ENCODE measurements around the gene TAC4.
"Not testable (repeated sequence)": the region's sequence is repeated elsewhere in the genome, so short reads cannot be mapped to it uniquely, and the experiment has no call there.

Gene TAC4

GRCh38 chr17:49830605-49831004 lies 17.3 kb downstream of the TAC4 start:
- TF ChIP-seq CTCF (conservative IDR thresholded peaks at IDR 0.05) = no peak
- H3K27ac ChIP-seq = no peak overlapping the region

- TF ChIP-seq CTCF (conservative IDR thresholded peaks at IDR 0.05) = no peak
Observed at GRCh38 chr17:49829026-49829425, 18.8 kb downstream of the TAC4 start.

DNA sequence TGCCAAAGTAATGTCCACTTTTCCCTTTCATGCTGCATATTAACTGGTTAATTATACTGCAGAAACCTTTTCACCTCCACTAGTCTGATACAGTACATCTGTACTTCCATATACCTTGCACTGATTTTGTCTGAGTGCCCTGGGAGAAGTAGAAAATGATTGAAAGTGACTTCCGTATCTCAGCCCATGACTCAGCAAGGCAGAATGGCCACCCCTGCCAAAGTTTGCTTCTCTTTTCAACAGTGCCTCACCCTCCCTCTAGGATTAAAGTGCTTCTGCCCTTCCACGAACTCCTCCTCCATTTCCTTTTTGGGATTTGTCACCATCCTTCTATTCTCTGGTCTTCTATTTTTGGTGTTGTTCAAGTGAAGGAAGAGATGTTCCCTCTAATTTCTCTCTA lies 19.5 kb downstream of the TAC4 start:
- not testable (repeated sequence) for H3K27ac ChIP-seq

More at GRCh38 chr17:49829026-49829425, 18.8 kb downstream of the TAC4 start:
- H3K27ac ChIP-seq = no peak overlapping the region

GRCh38 chr17:49825645-49826044 lies 22.2 kb downstream of the TAC4 start:
- H3K27ac ChIP-seq = no peak overlapping the region
- TF ChIP-seq CTCF (conservative IDR thresholded peaks at IDR 0.05) = no peak

DNA sequence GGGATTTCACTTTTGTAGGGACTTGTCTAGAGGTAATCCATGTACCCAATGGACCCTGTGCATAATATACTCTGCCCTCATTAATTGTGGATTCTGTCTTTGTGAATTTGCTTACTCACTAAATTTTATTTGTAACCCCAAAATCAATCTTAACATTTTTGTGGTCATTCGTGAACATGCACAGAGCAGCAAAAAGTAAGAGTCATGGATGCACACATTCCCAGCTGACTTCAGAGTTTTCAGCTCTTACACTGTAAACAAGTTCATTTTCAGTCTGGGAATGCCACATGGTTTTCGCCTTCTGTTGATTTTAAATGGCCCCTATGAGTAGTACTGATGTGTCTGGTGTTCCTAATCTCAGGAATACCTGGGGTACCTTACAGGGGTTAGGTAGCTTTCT lies 24.3 kb downstream of the TAC4 start:
- H3K27ac ChIP-seq = peak overlapping the region; percentile 96
- no peak for TF ChIP-seq CTCF (conservative IDR thresholded peaks at IDR 0.05)

- H3K27ac ChIP-seq = peak overlapping the region; percentile 96
- TF ChIP-seq CTCF (conservative IDR thresholded peaks at IDR 0.05) = no peak
Observed at GRCh38 chr17:49822829-49823228, 25.0 kb downstream of the TAC4 start.

DNA sequence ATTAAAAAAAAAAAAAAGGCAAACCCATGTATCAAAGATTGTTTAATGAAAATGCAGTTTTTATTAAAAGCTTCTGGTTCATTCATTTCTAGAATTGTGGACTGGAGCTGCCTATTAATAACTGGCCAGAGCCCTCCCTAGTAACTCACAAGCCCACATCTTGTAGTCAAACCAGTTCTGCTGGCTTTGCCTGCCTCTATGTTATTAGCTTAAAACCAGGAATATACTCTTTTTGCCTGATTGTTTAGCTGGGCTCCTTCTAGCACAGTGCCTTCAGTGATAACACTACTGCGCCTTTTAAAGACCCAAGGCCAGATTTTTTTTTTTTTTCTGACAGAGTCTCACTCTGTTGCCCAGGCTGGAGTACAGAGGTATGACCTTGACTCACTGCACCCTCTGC lies 26.0 kb downstream of the TAC4 start:
- H3K27ac ChIP-seq = peak overlapping the region; percentile 96
- TF ChIP-seq CTCF (conservative IDR thresholded peaks at IDR 0.05) = no peak

DNA sequence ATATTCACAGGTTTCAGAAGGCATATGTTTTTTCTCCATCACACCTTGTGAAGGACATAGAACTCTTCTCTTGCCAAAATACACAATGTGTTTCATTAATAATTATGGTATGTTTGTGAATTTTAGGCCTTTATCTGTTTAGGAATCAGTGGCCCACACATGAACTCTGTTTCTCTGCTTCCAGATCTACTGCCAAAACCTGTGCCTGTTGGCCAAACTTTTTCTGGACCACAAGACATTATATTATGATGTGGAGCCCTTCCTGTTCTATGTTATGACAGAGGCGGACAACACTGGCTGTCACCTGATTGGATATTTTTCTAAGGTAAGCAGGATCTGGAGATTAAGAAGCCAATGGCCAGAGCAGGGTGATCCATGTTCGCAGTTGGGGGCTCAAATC lies 26.4 kb downstream of the TAC4 start:
- no peak for TF ChIP-seq CTCF (conservative IDR thresholded peaks at IDR 0.05)
- peak overlapping the region; percentile 96 for H3K27ac ChIP-seq
